ENCODE results near the gene PDE6G.
A peak's percentile ranks its signal among the peaks of the same experiment; 100 is the strongest.

PDE6G gene

DNA sequence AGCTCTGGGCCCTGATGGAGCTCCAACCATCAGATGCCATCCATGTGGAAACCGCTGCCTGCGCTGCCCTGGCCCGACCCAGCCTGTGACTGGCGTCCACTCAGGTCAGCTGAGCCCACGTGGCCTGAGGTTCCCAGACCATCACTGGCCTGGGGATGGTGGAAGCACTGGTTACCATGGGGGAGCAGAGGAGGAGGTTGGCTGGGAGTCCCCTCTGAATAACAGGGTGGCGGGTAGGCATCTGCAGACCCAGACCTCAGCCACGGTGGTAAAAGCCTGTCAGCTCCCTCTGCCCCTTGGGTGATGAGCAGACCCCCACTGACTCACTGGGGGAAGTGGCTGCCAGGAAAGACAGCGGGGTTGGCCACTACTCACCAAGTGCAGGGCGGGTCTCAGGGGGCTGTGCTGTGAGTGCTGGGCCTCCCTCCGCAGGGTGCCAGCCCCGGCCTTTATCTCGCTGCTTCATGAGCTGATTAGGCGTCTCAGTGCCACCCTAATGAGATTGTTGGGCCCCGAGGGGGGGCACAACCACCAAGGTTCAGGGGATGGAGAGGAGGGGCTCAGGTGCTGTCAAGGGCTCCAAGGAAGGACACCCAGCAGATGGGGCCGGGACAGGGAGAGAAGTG, at the start of gene PDE6G:
Gene PDE6G, minus strand, starts transcription at position 425 of the 626 bp plus-strand sequence. CDS start 3,237 bp downstream, outside the sequence.
- no peak for DNase-seq

DNA sequence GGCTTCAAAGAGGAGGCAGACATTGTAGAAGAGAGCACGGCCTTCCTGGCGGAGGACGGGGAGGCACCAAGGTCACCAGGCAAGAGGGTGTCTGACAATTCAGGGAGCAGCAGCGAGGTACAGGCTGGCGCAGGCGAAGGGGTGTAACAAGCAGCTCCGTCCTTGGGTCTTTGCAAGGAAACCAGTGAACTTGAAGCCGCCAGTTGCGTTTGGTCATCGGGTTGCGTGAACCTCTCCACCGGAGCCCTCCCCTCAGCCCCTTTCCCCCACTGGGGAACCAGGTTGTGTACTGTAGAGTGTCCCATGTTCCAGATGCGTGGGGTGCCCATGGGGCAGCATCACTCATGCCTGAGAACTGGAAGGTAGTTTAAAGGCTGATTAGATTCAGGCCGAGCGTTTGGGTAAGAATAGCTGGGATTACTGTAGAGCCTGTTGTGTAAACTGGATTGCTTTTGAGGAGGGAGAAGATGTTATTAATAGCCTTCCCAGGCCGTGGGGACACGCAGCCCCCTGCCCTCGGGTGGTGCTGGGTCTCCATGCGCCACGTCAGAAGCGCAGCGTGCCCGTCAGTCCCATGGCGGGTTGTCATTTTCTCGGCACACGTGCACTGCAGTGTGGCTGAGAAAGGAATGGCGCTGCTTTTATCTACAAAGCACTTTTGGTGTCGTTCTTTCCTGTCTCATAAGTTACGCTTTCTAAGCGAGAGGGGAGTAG, 49.3 kb upstream of the PDE6G start:
- no peak for DNase-seq

DNA sequence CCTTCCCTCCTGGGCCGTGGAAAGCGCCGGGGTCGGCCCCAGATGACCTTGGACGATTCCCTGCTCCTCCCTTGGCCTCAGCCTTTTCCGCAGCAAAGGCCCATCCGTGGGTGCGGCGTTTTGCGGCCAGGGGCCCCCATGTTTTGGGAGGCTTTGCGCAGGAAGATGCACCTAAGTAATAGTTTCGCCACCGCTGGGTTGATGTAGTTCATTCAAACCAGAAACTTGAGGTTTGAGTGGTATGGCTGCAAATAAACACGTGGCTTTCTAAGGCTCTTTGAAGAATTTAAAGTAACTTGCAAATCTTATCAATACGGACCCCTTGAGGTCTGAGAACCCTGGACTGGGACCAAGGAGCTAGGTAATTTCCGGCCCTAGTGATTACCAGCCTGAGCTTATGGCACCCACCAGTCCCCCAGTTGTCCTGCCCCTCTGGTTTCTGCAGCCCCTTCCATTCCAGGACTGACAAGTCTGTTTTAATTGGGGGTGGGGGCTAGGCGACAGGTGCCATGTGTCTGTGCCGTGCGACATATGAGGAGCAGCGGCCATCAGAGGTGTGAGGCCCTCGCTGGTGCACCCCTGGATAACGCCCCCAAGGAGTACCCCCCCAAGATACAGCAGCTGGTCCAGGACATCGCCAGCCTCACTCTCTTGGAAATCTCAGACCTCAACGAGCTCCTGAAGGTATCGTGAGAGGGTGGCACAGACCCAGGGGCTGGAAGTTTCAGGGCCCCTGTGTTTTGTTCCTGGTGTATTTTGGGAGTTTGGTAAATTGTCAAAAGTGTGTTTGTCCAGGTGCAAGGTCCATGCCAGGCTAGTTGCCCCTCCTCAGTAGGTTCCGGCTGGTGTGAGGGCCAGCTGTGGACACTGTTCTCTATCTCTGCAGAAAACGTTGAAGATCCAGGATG, 47.7 kb upstream of the PDE6G start:
- DNase-seq: no peak

DNA sequence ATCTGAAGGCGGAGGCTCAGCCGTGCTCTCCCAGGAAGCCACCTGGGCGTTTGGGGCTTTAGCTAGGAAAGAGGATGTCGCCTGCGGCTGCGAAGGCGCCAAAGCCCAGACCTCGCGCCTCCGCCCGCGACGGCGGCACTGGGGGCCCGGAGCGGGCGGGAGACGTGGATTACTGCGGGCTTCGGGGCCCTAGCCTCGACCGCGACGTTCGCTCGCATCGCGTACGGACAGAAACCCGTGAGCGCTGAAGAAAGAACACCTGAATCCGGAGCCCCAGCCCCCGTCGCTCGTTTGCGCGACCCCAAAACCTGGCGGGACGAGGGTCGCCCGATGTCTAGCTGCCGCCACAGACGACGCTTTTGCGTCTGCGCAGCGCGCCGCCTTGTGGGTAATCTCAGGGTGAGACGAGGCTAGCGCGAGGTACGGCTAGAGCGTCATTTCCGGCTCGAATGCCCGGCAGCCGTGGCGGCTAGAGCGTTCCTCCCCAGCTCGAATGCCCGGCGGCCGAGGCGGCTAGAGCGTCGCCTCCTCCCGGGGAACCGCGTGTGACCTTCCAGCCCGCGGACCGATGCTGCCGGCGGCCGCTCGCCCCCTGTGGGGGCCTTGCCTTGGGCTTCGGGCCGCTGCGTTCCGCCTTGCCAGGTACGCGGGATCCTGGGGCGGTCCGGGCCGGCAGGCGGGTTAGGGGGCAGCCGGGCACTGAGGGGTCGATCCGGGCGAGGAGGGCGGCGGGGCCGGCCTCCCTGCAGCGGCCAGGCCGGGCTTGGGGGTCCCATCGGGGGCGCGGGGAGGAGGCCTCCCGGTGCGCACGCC, 46.8 kb upstream of the PDE6G start, which contains the start of gene MRPL12:
Gene MRPL12, plus strand, starts transcription at position 434 of the 813 bp plus-strand sequence. Its CDS starts 135 bp downstream, at position 569.
- peak; percentile 63 for DNase-seq

DNA sequence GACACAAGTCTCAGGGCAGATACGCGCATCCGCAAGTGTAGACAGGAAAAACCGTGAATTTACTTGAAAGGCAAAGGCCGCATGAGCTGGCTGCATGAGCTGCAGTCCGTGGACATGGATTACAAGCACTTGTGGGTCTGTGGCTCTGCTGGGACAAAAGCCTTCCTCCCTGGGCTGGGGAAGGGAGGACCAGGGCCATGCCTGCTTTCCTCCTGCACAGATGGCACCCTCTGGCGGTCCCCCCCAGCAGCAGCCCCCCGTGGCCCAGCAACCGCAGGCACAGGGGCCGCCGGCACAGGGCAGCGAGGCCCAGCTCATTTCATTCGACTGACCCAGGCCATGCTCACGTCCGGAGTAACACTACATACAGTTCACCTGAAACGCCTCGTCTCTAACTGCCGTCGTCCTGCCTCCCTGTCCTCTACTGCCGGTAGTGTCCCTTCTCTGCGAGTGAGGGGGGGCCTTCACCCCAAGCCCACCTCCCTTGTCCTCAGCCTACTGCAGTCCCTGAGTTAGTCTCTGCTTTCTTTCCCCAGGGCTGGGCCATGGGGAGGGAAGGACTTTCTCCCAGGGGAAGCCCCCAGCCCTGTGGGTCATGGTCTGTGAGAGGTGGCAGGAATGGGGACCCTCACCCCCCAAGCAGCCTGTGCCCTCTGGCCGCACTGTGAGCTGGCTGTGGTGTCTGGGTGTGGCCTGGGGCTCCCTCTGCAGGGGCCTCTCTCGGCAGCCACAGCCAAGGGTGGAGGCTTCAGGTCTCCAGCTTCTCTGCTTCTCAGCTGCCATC, 45.1 kb upstream of the PDE6G start:
- DNase-seq: no peak

DNA sequence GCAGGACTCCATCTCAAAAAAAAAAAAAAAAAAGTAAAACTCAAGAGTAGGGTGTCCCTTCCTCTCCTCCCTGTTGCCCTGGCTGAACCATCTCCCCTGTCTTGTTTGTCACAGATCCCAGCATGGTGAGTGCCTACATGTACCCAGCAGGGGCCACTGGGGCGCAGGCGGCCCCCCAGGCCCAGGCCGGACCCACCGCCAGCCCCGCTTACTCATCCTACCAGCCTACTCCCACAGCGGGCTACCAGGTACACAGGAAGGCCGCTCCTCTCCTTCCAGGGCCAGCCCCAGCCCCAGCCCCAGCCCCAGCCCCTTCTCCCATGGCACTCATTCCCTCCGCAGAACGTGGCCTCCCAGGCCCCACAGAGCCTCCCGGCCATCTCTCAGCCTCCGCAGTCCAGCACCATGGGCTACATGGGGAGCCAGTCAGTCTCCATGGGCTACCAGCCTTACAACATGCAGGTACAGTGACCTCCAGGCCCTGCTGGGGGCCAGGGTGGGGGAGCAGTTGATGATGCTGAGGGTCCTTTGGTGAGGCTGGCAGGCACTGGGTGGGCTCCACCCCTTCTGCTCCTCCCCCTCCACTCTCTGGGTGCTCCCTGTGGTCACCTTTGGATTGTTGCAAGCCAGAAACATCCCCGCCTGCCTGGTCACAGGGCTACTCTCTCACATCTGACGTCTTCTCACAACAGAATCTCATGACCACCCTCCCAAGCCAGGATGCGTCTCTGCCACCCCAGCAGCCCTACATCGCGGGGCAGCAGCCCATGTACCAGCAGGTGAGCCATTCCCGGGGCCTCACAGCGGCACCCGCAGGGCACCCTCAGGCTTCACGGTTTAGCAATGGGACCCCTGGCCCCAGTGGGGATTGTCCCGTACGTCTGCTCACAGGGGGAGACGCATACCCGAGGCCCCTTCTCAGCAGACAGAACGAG, 44.3 kb upstream of the PDE6G start:
- DNase-seq: no peak

DNA sequence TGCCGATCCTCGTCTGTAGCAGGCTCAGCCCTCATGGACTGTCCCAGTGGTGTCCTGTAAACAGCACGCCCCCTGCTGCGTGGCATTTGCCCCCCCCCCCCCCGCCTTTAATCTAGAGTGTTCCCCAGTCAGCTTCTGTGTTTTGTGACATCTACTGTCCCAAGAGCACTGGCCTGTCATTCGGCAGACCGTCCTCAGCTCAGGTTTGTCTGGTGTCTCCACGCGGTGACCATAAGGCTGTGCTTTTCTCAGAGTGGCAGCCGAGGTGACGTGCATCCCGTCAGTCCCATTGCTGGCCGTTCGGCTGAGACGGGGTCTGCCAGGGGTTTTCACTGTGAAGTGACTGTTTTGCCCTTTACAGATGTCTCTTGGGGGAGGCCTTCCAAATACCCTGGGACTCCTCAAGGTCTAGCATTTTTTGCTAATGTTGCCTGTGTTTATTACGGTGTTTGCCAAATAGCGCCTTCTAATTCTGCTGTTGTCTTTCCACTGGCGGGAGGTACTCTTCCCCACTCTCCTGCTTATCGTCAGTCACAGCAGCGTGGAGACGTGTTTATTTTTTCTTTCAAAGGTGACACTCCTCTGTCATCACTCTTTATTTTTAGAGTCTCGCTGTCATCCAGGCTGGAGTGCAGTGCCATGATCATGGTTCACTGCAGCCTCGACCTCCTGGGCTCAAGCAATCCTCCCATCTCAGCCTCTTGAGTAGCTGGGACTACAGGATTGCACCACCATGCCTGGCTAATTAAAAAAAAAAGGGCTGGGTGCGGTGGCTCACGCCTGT, 41.1 kb upstream of the PDE6G start:
- no peak for DNase-seq

DNA sequence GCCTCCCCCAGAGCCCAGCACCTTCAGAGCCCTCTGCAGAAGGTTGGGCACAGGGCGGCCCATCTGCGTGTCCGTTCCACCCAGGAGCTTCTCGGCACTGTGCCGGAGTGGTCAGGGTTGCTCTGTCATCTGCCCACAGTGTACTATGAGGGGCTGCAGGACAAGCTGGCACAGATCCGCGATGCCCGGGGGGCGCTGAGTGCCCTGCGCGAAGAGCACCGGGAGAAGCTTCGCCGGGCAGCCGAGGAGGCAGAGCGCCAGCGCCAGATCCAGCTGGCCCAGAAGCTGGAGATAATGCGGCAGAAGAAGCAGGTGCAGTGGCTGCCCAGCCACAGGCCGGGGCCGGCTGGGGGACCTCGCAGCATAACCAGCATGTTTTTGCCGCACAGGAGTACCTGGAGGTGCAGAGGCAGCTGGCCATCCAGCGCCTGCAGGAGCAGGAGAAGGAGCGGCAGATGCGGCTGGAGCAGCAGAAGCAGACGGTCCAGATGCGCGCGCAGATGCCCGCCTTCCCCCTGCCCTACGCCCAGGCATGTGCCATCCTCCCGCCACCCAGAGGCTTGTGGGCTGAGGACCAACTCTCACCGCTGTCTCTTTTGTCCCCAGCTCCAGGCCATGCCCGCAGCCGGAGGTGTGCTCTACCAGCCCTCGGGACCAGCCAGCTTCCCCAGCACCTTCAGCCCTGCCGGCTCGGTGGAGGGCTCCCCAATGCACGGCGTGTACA, 40.0 kb upstream of the PDE6G start:
- DNase-seq: no peak

DNA sequence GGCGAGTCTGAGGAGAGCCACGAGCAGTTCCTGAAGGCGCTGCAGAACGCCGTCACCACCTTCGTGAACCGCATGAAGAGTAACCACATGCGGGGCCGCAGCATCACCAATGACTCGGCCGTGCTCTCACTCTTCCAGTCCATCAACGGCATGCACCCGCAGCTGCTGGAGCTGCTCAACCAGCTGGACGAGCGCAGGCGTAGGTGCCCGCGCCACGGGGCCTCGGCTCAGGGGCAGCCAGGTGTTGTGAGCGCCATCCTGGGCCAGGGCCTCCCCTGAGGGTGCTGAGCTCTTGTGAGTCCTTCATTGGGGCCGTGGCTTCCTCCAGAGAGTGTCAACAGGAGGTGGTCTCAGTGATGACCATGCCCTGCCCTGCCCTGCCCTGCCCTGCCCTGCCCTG, 39.5 kb upstream of the PDE6G start:
- no peak for DNase-seq

DNA sequence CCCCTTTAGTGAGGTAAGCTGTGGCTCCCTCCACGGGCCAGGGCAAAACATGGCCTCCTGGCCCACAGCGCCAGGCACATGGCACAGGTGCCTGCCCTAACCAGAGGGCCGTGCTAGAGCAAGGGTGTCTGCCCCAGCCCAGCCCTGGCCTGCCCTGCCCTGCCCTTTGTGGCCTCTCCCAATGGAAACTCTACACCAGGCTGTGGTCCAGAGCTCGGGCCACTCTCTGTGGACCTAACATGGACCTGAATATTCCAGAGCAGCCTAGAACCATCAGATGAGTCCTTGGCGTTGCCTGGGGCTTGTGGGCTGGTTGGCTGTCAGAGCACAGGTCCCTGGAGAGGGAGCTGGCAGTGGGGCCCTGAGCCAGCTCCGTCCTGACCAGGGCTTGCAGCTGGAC, 38.9 kb upstream of the PDE6G start:
- no peak for DNase-seq

DNA sequence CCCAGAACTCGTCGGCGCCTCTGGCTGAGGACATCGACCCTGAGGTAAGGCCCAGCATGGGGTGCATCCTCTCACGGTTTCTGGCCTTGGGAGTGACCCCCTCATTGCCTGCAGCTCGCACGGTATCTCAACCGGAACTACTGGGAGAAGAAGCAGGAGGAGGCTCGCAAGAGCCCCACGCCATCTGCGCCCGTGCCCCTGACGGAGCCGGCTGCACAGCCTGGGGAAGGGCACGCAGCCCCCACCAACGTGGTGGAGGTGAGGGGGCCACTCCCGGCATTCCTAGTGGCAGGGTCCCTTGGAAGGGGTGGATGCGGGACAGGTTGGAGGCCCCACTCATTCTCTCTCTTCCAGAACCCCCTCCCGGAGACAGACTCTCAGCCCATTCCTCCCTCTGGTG, 38.5 kb upstream of the PDE6G start:
- DNase-seq: no peak

DNA sequence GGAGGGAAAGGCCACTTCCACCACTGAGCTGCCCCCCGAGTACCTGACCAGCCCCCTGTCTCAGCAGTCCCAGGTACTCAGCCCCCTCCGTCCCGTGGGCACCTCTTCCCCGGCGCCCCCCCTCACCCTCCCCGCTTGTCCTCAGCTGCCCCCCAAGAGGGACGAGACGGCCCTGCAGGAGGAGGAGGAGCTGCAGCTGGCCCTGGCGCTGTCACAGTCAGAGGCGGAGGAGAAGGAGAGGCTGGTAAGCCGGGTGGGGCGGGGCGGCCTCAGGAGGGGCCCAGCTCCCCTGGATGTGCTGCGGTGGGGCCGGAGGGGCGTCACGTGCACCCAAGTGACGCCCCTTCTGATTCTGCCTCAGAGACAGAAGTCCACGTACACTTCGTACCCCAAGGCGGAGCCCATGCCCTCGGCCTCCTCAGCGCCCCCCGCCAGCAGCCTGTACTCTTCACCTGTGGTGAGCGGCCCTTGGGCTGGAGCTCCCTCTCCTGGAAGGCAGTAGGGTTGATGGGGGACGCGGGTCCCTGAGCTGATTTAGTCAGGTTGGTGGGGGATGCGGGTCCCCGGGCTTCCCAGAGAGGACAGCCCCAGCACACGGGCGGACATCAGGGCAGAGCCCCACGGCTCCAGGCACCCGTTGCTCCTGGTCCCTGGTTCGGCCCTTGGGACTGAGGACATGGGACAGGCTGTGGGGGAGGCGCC, 37.3 kb upstream of the PDE6G start:
- no peak for DNase-seq

DNA sequence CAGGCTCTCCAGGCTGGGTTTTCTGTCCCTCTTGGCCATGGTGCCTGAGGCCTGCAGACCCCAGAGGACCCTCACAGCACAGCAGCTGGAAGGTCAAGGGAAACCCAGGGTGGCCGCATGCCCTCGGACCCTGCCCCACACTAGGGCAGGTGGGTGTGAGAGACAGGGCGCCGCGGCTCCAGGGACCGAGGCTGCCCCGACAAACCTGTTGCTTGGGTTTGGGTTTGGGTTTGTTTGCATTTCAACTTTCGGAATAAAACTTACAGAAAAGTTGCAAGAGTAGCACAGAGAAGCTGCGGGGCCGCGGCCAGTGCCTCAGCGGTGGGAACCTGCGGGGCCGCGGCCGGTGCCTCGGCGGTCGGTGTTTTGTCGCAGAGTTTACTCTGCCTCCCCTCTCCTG, 35.3 kb upstream of the PDE6G start:
- DNase-seq: no peak

DNA sequence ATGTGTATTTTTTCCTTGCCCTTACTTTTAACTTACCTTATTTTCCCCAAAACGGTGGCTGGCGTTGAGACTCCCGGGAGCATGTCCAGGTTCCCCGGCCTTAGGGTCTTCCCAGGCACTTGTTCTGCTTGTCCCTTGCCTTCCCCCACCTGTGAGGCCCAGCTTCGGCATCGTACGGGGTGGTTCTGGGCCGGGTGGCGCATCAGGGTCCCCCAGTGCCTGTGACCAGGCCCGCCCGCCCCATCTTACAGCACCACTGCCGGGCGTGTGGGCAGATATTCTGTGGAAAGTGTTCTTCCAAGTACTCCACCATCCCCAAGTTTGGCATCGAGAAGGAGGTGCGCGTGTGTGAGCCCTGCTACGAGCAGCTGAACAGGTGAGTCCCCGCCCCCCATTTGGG, 34.9 kb upstream of the PDE6G start:
- DNase-seq: no peak

DNA sequence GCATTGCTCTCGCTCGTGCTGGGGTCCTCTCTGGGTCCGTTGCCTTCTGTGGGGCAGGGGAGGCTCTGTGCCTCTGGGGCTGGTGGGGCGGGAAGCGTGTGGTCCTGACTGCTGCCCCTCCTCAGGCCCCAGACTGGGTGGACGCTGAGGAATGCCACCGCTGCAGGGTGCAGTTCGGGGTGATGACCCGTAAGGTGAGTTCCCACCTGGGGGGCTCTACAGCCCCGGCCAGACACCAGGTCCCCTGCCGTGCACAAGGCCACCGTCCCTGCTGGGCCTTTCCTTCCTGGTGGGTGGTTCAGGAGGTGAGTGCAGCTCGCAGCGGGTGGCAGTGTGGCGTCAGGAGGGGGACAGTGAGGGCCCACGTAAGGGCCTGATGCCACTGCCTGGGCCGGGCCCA, 34.2 kb upstream of the PDE6G start:
- no peak for DNase-seq

DNA sequence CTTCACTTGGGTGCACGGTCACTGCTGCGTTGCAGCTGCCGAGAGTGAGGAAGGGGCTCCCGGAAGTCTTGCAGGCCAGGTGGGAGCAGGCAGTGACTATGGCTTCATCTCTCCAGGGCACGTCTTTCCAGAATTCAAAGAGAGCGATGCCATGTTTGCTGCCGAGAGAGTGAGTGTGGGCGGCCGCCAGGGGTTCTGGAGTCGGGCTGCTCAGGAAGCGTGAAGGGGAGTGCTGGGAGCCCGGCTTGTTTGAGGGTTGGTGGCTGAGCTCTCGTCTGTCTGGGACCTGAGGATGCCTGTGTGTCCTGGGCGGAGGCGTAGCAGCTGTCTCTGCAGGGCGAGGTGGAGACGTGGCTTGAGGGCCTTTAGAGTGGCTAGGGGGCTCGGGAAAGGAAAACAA, 33.7 kb upstream of the PDE6G start:
- DNase-seq: no peak

DNA sequence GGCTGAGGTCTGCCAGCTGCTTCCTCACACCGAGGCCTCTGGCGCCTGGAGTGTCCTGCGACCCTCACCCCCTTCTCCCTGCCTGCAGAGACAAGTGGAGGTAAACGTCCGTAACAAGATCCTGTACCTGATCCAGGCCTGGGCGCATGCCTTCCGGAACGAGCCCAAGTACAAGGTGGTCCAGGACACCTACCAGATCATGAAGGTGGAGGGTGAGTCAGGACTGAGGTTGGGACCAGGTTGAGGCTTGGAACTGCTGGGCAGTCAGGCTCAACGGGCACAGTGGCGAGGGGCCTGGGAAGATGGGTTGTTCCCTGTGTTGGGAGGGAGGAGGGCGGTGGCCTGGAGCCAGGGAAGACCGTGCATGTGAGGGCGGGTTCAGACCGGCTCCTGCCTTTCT, 32.3 kb upstream of the PDE6G start:
- no peak for DNase-seq

DNA sequence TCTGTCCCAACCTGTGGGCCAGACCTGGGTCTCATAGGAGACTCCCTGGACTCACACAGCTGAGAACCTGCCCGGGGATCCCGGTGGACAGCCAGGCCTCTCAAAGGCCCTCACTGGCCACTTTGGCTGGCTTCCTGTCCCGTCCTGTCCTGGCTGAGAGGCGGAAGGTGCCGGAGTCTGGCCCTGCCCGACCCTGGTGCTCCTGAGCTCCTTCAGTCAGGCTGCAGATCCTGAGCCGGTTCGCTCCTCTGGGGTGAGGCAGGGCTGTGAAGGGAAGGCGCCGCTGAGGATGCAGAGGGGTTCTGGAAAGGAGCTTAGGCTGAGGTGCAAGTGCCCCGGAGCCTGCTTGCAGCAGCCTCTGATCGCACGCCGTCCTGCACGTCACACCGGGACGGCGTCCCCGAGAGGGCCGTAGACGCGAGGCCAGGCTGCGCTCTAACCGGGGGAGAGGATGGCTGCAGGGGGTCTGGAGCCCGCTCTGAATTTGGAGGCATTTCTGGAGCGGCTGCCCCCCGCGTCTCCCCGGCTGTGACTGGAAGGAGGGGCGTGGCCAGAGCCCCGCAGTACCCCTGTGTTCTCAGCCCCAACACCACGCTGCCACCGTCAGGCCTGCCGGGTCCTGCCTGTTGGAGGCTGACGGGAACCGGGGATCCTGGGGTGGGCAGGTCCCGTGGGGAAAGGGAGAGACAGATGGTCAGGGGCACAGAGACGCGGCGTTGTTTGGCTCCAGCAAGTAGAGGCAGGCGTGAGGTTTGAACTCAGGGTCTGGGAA, 31.6 kb upstream of the PDE6G start:
- DNase-seq: no peak
